Skin epidermis (tissue), 12 donors: ENCODE results near the gene TBC1D23.
A peak's percentile ranks its signal among the peaks of the same experiment; 100 is the strongest.
"Not testable (repeated sequence)": the region's sequence is repeated elsewhere in the genome, so short reads cannot be mapped to it uniquely, and the experiment has no call there.

Experiments used
- H3K27ac ChIP-seq, 21 experiments: fragments of 200-600 bp; sonication (generic) in 11 of 21; one replicate each; pipeline ENCODE4 v1.5.0; 2020; ENCODE audit warnings: mild to moderate bottlenecking in 3 of 21, inconsistent platforms in 2 of 21, moderate library complexity in 2 of 21
- H3K4me3 ChIP-seq, 7 experiments: fragments of 200-600 bp; sonication (generic) in 2 of 7; one replicate each; pipeline ENCODE4 v1.5.0; 2020; ENCODE audit warnings: inconsistent platforms in 2 of 7, mild to moderate bottlenecking in 2 of 7, moderate library complexity in 1 of 7

TBC1D23 gene

DNA sequence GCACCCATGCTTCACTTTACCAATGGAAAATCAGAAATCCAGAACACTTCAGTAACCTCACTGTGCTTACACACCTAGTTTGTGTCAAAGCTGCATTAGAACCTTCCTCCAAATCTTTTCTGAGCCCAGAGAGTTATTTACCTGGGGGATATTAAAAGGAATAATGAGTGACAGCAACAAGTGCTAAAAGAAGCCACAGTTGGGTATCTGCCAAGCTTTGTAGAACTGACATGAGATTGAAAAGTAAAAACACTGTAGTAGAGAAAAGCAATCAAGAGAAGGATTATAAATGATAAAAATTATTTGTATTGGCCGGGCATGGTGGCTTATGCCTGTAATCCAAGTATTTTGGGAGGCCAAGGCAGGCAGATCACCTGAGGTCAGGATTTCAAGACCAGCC lies 8.8 kb upstream of the TBC1D23 start:
- Histone ChIP-seq H3K4me3 (no peak overlapping the region), H3K27ac (no peak overlapping the region)

DNA sequence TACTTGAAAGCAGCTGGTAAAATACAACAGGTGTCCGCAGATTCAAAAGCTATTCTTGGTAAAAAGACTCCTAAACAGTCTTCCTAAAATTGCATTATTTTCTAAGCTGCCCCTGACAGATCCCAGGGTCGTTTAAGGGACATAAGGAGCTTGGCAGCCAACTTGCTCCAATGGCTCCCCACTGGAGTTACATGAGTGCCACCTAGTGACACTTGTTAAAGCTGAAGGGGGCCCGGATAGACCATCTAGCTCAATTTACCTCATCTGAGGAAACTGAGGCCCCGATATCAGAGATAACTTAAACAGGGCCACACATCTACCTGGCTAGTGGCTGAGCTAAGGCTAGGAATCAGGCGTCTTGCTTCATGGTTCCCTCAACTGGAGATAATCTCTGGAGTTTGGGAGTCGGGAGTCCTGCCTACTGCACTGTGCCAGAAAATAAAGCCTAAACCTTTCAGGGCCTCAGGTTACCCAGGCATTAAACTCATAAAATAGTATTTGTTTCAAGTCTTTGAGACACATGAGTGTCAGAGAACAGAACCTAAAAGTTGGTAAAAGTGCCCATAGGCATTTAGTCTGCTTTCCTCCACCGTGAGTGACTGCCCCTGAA lies 6.5 kb upstream of the TBC1D23 start:
- peak overlapping the region in 3 of 21 experiments; percentile 4 to 28 (median 9) for H3K27ac ChIP-seq
- H3K4me3 ChIP-seq = no peak overlapping the region

DNA sequence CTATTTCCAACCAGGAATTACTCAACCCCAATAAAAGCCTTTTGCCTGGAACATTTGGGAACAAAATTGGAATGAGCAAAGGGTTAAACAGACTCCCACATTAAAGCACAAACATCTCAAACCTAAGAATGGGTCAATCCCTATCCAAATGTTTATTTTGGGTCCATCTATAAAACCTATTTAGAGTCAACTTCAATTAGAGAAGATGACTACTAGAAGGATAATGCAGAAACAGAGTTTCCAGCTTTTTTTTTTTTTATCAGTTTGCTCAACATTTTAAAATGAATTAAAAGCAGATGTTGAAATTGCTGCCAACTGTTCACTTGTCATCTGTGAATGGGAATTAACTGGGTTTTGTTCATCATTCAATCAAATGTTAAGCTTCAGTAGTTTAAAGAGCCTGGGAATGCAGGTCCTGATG lies 4.1 kb upstream of the TBC1D23 start:
- H3K27ac ChIP-seq = peak overlapping the region in 1 of 21 experiments; percentile 46
- no peak overlapping the region for H3K4me3 ChIP-seq

DNA sequence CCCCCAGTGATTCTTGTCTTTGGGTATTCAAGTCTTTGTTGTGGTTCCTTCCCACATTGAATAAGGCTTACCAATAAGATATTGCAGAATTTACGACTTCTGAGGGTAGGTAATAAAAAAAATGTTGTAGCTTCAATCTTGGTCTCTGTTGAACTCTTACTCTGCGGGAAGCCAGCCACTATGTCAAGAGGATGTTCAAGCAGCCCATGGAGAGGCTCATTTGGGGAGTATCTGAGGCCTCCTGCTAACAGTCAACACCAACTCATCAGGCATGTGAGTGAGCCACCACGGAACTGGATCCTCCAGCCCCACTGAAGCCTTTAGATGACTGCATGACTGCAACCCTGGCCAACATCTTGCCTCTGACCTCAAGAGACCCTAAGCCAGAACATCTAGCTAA lies 3.2 kb upstream of the TBC1D23 start:
- no peak overlapping the region for H3K4me3 ChIP-seq
- H3K27ac ChIP-seq = peak overlapping the region in 3 of 21 experiments; percentile 7 to 34 (median 24)

DNA sequence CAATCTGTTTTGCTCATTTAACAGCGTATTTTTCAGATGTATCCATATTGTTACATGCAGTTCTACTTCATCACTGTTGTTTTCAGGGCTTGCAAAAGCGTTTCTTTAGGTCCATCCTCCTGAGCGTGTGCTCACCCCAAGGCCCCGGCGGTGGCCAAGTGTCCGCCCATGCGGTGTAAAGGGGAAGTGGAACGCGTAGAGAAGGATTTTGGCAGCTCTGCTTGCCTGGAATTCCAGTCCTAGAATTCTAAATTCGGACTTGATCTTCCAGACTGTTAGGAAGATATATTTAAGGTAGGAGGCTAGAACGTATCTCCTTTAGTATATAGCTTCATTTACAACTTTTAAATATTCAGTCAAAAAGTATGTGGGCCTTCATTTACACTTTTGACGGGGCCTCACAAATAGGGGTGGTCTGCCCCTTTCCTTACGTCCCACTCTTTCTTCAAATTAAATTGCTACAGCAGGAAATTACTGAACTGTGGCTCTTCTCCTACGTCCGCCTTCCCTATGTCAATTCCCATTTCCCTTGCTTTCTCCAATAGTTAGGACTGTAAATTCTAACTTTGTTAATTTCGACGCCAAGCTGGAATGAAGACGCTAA lies 609 bp upstream of the TBC1D23 start:
- Histone ChIP-seq H3K4me3 (peak overlapping the region; percentile 54 to 98 (median 78)), H3K27ac (peak overlapping the region; percentile 50 to 98 (median 95))

DNA sequence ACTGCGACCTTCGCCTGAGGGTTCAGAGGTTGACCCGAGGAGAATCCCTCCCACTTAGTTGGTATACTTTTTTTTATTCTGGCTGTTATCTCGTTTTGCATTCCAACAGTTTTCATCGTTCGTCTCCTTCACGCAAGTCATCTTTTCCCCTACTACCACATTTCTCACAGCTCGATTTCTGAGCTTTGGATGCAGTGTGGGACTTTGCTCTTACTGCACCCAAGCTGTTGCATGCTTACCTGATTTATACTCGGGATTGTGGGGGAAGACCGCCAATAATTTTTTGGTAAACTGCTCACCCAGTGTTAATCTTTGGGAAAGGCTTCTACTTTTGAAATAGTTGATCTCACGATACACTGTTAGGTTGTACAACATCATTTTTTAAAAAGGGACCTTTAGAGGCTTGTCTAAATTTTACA lies 702 bp downstream of the TBC1D23 start:
- Histone ChIP-seq H3K4me3 (peak overlapping the region; percentile 54 to 98 (median 78)), H3K27ac (peak overlapping the region in 20 of 21 experiments; percentile 75 to 99 (median 95))

DNA sequence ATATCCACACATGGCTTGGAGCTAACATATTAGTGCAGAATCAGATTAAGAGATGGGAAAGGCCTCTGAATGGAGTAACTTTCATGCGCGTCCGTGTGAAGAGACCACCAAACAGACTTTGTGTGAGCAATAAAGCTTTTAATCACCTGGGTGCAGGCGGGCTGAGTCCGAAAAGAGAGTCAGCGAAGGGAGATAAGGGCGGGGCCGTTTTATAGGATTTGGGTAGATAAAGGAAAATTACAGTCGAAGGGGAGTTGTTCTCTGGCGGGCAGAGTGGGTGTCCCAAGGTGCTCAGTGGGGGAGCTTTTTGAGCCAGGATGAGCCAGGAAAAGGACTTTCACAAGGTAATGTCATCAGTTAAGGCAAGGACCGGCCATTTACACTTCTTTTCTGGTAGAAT lies 2.1 kb downstream of the TBC1D23 start:
- H3K4me3 ChIP-seq, H3K27ac ChIP-seq: not testable (repeated sequence)

DNA sequence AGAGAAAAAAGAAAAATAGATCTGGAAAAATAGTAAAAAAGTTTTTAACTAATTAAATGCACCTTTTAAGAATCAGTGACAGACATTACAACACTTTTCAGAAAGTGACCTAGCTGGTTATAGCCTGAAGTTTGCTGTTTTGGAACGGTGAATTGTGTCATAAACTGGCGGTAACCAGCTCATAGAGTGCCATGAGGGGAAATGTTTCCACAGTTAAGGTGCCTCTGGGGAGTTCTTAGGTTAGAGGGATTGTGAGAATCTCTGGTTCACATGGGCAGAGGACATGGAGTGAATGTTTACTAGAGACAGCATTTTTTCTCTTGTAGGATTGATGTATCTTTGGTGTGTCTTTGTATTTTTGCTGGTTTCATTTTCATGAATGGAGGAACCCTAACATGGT lies 2.8 kb downstream of the TBC1D23 start:
- Histone ChIP-seq H3K4me3 (no peak overlapping the region), H3K27ac (peak overlapping the region in 2 of 21 experiments; percentile 19 to 54)

DNA sequence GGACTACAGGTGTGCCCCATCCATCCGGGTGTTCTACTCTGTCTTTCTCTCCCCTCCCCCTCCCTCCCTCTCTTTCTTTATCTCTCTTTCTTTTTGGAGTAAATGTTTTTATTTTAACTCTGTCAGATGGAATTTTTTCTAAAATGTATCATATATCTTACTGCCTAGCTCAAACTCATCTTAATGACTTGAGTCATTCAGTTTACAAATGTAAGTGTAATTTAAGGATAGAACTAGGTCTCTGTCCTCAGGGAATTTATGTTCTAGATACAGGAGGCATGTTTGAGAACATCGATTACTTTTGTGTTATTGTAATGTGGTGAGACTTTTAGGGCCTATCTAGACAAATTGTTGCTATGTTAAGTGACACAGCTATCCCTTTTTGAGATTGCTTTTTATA lies 3.5 kb downstream of the TBC1D23 start:
- Histone ChIP-seq H3K27ac (peak overlapping the region in 1 of 21 experiments; percentile 54), H3K4me3 (no peak overlapping the region)

DNA sequence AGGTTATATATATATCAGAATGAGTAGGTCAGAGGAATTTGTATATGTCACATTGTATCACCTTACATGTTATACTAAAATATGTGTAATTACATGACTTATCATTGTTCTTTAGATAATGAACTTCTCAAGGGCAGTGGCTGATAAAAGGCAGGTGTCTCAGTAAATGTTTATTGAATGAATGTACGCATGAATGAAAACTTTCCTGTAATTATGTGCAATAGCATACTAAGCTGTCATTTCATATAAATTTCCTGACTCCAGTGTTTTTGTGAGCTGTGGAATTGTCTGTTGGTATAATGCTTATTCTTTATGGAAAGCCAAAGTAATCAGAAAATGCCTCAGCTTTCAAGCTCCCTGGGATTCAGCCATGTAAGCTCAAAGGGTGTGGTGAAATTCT lies 4.2 kb downstream of the TBC1D23 start:
- Histone ChIP-seq H3K4me3 (no peak overlapping the region), H3K27ac (no peak overlapping the region)

DNA sequence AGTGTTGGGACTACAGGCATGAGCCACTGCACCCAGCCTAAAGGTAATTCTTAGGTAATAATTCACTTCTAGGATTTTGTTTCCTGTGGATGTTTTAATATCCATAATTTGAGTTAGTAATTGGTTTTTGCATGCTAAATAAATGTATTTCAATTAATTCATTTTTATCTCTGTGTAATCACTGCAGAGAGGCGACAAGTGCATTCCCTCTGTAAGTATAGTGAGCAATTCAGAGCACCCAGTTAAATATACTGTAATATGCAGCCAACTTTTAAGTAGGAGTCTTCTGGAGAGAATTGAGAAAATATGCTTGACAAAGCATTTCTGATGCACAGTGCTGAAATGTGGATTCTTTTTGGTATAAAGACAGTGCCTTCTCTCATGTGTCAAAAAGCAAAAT lies 5.7 kb downstream of the TBC1D23 start:
- Histone ChIP-seq H3K4me3 (no peak overlapping the region), H3K27ac (no peak overlapping the region)

DNA sequence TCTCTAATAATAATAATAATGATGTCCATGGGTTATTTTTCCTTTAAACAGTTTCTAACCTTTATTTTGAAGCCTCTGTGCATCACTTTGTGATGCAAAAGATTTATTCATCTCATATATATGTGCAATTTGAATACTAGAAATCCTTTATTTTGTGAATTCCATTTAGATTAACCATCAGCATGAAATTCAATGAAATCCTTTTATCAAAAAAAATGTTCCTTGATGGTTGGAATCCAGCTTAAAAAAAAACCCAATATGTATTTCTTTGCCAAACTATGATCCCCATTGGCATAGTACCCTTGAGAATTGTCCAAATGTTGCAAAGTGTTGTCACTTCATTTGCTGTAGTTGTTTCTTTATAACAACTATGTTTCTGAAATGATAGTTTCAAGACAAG lies 7.4 kb downstream of the TBC1D23 start:
- no peak overlapping the region for H3K4me3 ChIP-seq
- H3K27ac ChIP-seq = no peak overlapping the region

DNA sequence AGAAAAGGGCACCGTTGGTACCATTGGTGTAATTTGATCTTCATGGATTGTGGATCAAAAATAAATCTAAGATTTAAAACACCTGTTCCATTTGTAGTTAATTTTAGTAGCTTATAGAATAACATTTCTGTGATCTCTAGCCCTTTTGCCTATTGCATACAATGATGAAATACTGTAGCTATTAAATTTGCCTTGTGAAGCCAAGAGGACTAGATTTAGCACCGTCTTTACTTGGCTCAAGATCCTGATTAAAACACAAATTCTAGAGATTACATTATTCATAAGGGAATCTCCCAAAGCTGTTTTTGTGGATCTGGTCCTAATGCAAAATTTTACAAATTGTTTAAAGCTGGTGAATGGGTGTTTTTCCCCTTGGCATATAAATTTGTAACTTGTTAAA lies 8.2 kb downstream of the TBC1D23 start:
- no peak overlapping the region for H3K4me3 ChIP-seq
- H3K27ac ChIP-seq = no peak overlapping the region

DNA sequence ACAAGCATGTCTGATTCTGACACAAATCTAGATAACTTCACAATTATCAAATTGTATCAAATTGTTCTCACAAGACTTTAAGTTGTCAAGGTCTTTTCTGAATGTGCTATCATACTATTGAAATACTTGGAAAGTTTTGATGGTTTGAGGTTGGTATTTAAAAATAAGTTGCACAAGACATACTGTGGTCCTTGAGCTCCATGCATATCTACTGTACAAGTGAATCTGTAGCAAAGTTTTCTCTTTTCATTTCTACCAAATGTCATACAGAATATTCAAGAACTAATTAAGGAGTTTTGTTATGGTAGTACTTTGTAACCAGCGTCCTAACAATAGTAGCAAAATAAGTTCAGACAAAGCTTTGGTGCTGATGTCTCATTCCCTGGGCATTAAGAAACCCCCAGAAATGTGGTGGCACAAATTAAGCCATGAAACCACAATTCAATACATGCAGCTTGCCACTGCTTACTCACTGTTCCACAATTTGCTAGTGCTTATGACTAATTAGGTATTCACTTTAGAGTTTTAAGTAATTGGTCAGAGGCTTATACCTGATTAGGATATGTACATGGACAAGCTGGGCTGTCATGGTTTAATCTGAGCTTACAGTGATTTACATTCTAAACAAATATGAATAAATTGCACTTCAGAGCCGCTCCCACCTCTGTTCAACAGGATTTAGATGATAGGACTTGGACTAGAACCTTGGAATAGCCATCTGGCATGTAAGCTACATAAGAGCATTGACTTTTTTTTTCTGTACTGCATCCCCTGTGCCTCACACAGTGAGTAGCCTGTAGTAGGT lies 8.8 kb downstream of the TBC1D23 start:
- Histone ChIP-seq H3K4me3 (no peak overlapping the region), H3K27ac (peak overlapping the region in 1 of 21 experiments; percentile 2)

DNA sequence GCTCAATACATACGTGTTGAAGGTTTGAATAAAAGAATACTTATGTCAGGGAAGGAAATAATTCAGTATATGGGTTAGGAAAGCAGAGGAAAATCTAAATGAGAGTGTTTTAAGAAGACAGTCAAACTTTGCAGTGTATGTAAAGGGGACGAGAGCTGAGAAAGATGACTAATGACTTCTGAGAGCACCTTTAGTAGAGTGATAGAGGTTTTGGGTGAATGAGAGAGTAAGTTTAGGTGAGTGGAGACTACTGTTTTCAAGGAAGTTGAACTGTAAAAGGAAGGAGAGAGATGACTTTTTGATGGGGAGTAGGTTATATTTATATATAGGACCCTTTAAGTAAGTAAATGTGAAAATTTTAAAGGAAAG lies 9.4 kb downstream of the TBC1D23 start:
- Histone ChIP-seq H3K4me3 (no peak overlapping the region), H3K27ac (peak overlapping the region in 1 of 21 experiments; percentile 2)

DNA sequence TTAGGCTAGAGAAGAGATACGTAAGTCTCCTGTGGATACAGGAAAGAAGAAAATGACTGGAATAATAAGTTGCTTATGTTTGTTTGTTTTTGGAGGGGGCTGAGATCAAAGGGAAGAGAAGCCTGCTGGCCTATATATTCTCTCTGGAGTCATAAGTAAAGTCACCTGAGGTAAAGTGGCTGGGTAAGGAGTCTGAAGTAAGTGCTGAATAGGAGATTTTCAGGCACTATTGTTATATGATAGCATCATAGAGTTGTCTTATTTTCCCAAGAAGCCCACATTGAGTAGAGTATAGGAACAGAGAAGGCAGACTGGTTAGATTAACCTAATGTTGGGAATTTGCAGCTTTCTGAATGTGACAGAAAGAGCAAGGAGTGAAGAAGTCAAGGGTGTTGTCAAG lies 10.7 kb downstream of the TBC1D23 start:
- Histone ChIP-seq H3K27ac (no peak overlapping the region), H3K4me3 (no peak overlapping the region)

DNA sequence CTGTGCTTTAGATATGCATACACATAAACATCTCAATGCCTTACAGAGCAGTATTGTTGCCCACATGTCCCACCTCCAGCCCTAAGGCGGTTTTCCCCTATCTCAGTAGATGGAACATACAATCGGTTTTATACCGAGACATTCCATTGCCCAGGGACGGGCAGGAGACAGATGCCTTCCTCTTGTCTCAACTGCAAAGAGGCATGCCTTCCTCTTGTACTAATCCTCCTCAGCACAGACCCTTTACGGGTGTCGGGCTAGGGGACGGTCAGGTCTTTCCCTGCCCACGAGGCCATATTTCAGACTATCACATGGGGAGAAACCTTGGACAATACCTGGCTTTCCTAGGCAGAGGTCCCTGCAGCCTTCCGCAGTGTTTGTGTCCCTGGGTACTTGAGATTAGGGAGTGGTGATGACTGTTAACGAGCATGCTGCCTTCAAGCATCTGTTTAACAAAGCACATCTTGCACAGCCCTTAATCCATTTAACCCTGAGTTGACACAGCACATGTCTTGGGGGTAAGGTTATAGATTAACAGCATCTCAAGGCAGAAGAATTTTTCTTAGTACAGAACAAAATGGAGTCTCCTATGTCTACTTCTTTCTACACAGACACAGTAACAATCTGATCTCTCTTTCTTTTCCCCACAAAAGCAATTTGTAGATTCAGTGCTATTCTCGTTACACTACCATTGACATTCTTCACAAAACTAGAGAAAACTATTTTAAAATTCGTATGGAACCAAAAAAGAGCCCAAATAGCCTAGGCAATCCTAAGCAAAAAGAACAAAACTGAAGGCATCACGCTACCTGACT lies 12.2 kb downstream of the TBC1D23 start:
- not testable (repeated sequence) for H3K27ac ChIP-seq

DNA sequence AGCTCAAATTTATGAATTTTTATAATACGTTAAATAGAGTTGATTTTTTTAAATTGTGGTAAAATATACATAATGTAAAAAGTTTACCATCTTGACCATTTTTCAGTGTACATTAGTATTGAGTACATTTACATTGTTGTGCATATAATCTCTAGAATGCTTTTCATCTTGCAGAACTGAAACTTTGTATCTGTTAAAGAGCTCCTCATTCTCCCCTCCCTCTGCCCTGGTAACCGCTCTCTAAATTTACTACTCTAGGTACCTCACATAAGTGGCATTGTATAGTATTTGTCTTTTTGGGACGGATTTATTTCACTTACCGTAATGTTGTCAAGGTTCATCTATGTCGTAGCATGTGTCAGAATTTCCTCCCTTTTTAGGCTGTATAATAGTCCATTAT lies 13.6 kb downstream of the TBC1D23 start:
- Histone ChIP-seq H3K4me3 (no peak overlapping the region), H3K27ac (no peak overlapping the region)

More for the DNA sequence above, 12.2 kb downstream of the TBC1D23 start:
- H3K4me3 ChIP-seq = not testable (repeated sequence)

DNA sequence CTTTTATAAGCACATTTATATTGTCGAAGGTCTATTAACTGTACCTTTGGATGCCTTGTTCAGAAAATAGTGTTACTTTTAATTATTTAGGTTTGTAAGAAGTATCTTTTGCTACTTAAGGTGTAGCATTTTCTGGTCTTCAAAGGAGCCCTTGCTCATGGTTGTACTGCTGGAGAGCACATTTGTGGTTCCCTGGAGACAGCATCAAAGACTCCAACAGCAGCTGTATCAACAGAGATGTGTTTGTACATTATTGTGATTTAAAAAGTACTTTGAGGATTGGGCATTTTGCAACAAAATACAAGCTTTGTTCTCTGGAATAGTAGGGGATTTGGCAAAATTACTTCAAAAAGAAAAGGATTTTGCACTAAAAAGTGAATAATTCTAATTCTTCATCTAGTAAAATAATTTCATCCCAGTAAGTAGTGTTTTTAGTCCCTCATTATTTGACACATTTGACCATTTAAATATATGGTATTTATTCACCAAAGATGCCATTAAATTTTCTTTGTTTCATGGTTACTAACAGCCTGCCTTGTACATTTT lies 16.5 kb downstream of the TBC1D23 start:
- Histone ChIP-seq H3K4me3 (no peak overlapping the region), H3K27ac (no peak overlapping the region)

DNA sequence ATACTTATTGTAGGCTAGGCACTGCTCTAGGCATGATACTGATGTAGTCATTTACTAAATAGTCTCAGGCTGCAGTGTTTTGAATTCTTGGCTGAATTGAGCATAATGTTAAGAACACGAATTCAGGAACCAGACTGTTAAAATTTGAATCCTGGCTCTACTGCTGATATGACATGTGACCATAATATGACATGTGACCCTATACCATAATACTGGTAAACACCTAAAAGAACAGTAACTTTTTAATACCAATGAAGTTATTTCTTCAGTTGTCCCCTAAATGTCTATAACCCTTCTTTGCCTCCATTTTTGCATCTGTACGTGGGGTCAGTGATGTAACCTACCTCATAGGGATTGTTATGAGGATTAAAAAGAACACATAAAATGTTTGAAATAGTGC lies 18.1 kb downstream of the TBC1D23 start:
- no peak overlapping the region for H3K4me3 ChIP-seq
- H3K27ac ChIP-seq = no peak overlapping the region
